GM12865 (cell line): Measurements from ENCODE around the gene CPXM2.

ENCODE experiments used
- DNase-seq: peaks from one replicate; pipeline ENCODE4 v3.0.0; 2010; ENCODE audit warnings: low read depth
- H3K4me3 ChIP-seq: 2 replicates; pipeline ENCODE4 v1.5.1; 2011; ENCODE audit warnings: mild to moderate bottlenecking, low read depth, low read length, control low read depth
- CTCF ChIP-seq: IDR thresholded peaks from 2 replicates; pipeline ENCODE4 v1.5.1; 2011; ENCODE audit warnings: low read length, control low read depth, low read depth, inconsistent platforms; ENCODE audit not compliant: insufficient read depth; ENCODE audit errors: missing control alignments

Gene CPXM2

GRCh38 chr10:123726836-123727235 lies 164.8 kb downstream of the CPXM2 start:
- DNase-seq = no peak
- TF ChIP-seq CTCF = no peak

GRCh38 chr10:123726381-123726780 lies 165.2 kb downstream of the CPXM2 start:
- no peak for TF ChIP-seq CTCF
- no peak overlapping the region for H3K4me3 ChIP-seq
- DNase-seq = no peak

More at GRCh38 chr10:123726836-123727235, 164.8 kb downstream of the CPXM2 start:
- no peak overlapping the region for H3K4me3 ChIP-seq

- DNase-seq = no peak
- H3K4me3 ChIP-seq = no peak overlapping the region
- no peak for TF ChIP-seq CTCF
These were observed 166.9 kb downstream of the CPXM2 start for GRCh38 chr10:123724747-123725146.

- no peak overlapping the region for H3K4me3 ChIP-seq
- no peak for DNase-seq
- TF ChIP-seq CTCF = no peak
These were observed 169.3 kb downstream of the CPXM2 start for GRCh38 chr10:123722351-123722750.

- DNase-seq = no peak
- no peak for TF ChIP-seq CTCF
- H3K4me3 ChIP-seq = no peak overlapping the region
These were observed 170.1 kb downstream of the CPXM2 start for GRCh38 chr10:123721441-123722049.

- no peak overlapping the region for H3K4me3 ChIP-seq
- no peak for DNase-seq
- TF ChIP-seq CTCF = no peak
These were observed 171.1 kb downstream of the CPXM2 start for GRCh38 chr10:123720536-123720935.

- no peak overlapping the region for H3K4me3 ChIP-seq
- DNase-seq = no peak
- TF ChIP-seq CTCF = no peak
These were observed 173.0 kb downstream of the CPXM2 start for GRCh38 chr10:123718544-123719060.
